Uterus (tissue), 2 donors: ENCODE data around the gene OBSCN.

Source experiments
- POLR2A ChIP-seq, 2 donors: fragments of 450-650 bp; IDR thresholded peaks; one replicate each; pipeline ENCODE4 v1.6.1; 2016; ENCODE audit warnings: antibody characterized with exemption in 2 of 2, mild to moderate bottlenecking in 1 of 2, moderate library complexity in 1 of 2
- TF ChIP-seq, protein P1 (sequence below), 4 experiments: fragments of 200-600 bp in 2 of 4; fragments of 450-650 bp in 2 of 4; sonication (generic) in 2 of 4; IDR thresholded peaks; one replicate each; pipeline ENCODE4 v1.5.1; 2016 to 2019; ENCODE audit warnings: antibody characterized with exemption in 4 of 4, mild to moderate bottlenecking in 2 of 4, moderate library complexity in 1 of 4

- TF ChIP-seq, protein P1, sequence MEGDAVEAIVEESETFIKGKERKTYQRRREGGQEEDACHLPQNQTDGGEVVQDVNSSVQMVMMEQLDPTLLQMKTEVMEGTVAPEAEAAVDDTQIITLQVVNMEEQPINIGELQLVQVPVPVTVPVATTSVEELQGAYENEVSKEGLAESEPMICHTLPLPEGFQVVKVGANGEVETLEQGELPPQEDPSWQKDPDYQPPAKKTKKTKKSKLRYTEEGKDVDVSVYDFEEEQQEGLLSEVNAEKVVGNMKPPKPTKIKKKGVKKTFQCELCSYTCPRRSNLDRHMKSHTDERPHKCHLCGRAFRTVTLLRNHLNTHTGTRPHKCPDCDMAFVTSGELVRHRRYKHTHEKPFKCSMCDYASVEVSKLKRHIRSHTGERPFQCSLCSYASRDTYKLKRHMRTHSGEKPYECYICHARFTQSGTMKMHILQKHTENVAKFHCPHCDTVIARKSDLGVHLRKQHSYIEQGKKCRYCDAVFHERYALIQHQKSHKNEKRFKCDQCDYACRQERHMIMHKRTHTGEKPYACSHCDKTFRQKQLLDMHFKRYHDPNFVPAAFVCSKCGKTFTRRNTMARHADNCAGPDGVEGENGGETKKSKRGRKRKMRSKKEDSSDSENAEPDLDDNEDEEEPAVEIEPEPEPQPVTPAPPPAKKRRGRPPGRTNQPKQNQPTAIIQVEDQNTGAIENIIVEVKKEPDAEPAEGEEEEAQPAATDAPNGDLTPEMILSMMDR (IDR thresholded peaks at IDR 0.05) = no peak
- no peak for TF ChIP-seq POLR2A (IDR thresholded peaks at IDR 0.05)
These were observed 134.9 kb downstream of the OBSCN start for GRCh38 chr1:228342627-228343190.
